Measurements from ENCODE around the gene ADRA2B.
A peak's percentile ranks its signal among the peaks of the same experiment; 100 is the strongest.
"Not testable (repeated sequence)": the region's sequence is repeated elsewhere in the genome, so short reads cannot be mapped to it uniquely, and the experiment has no call there.

ADRA2B gene

DNA sequence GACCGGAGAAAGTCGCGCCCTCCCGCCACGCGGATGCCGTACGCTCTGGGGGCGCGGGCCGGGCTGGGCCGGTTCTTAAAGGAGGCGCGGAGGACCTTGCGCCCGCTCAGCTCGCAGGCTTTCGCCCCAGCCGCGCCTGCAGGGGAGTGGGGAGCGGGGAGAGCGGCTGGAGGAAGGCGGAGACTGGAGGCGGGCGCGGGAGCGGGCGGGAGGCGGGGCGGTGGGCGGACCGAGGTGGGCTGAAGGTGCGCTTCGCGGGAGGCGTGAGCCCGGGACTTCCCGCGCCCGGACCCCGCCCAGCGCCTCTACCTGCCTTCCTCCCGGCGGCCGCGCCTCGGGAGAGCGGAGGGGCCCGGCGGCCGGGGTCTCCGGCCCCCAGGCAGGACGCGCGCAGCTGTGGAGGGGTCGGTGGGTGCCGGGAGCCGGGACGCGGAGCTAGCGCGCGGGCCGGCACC is at the start of gene ADRA2B:
ADRA2B (minus strand) TSS at position 148 of the 455 bp plus-strand sequence. CDS start 422 bp downstream, outside the sequence.
- H3K4me3 ChIP-seq (ENCODE audit: low read depth, low read length): peak within 1 kb of the TSS; percentile 50
- TF ChIP-seq, protein P1, sequence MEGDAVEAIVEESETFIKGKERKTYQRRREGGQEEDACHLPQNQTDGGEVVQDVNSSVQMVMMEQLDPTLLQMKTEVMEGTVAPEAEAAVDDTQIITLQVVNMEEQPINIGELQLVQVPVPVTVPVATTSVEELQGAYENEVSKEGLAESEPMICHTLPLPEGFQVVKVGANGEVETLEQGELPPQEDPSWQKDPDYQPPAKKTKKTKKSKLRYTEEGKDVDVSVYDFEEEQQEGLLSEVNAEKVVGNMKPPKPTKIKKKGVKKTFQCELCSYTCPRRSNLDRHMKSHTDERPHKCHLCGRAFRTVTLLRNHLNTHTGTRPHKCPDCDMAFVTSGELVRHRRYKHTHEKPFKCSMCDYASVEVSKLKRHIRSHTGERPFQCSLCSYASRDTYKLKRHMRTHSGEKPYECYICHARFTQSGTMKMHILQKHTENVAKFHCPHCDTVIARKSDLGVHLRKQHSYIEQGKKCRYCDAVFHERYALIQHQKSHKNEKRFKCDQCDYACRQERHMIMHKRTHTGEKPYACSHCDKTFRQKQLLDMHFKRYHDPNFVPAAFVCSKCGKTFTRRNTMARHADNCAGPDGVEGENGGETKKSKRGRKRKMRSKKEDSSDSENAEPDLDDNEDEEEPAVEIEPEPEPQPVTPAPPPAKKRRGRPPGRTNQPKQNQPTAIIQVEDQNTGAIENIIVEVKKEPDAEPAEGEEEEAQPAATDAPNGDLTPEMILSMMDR (IDR thresholded peaks at IDR 0.05; ENCODE audit: insufficient read depth, low read depth, low read length, missing control alignments): no peak
- peak; percentile 76 for DNase-seq (ENCODE audit: low read depth)

DNA sequence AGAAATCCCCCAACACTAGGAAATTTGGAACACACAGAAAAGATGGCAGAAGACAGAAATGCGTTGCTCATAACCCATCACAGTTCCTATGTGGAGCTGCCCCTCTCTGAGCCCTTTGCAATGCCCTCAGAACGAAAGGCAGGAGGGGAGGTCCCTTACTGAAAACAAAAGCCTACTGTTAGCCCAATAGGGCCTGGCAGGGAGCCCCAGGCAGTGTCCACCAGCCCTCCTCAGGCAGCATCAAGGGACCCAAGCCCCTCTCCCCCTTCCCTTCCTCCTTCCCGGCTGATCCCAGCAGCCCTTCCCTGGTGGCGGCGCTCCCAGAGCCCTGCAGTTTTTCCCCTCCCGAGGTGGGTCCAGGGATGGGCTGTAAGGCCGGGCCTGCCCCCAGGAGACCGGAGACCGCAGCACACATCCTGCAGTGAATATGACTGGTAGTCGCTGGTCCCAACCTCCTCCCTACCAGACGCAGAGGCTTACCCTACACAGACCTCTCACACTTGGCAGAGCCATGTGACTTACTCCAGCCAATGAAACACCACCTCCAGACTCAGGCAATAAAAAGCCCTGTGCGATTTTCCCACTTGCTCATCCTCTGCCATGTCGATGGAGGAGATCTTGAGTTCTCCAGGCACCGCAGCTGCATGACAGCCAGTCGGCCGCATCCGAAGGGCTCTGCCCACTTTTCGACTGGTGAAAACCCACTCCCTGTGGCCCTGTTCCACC is 48.3 kb upstream of the ADRA2B start:
- DNase-seq (ENCODE audit: low read depth): peak; percentile 96
- H3K4me3 ChIP-seq (ENCODE audit: low read depth, low read length): peak overlapping the region; percentile 62
- TF ChIP-seq, protein P1 (IDR thresholded peaks at IDR 0.05; ENCODE audit: insufficient read depth, low read depth, low read length, missing control alignments): no peak

DNA sequence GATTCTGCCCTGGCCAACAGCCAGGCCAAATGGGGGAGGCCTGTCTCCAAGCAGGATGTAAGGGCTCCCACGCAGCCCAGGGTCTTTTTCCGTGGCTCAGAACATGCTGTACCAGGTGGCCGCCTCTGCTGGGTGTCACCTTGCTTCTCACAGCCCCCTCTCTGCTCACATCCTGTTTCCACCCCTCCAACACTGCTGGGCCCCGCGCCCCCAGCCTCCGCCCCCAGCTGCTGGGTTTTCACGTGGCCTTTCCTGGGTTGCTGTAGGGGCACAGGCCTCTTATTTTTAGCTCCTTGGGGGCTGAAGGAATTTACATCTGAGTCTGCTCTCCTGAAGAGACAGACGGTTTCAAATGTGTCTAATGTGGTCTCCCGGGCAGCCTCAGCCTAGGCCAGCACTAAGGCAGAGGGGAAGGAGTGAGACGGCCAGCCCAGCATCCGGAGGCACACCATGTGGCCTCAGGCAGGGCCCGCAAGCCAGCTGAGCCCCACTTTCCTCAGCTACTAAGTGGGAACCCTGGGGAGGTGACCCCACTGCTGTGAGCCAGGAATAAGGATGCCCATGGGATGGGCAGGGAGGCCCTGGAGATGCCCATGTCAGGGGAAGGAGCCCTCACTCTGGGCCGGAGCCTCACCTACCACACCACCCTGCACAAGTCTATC is 47.5 kb upstream of the ADRA2B start:
- peak; percentile 94 for DNase-seq (ENCODE audit: low read depth)
- H3K4me3 ChIP-seq (ENCODE audit: low read depth, low read length): peak overlapping the region; percentile 62
- TF ChIP-seq, protein P1 (IDR thresholded peaks at IDR 0.05; ENCODE audit: insufficient read depth, low read depth, low read length, missing control alignments): no peak

DNA sequence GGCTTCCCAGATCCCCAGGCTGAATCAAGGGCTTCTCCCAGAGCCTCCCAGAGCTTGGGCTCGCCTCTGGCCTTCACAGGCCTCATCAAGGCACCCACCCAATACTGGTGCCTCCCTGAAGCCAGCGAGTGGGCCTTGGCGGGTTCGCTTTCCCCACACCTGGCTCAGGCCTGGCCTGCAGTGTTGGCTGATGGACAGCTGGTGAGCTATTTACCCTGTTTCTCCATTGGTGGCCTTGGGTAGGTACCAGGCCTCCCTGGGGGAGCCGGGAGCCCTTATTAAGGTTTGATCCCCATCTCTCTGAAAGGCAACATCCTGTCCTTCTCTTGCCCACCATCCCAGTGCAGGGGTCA is 47.0 kb upstream of the ADRA2B start:
- DNase-seq (ENCODE audit: low read depth): no peak
- H3K4me3 ChIP-seq (ENCODE audit: low read depth, low read length): peak overlapping the region; percentile 62
- TF ChIP-seq, protein P1 (IDR thresholded peaks at IDR 0.05; ENCODE audit: insufficient read depth, low read depth, low read length, missing control alignments): no peak

DNA sequence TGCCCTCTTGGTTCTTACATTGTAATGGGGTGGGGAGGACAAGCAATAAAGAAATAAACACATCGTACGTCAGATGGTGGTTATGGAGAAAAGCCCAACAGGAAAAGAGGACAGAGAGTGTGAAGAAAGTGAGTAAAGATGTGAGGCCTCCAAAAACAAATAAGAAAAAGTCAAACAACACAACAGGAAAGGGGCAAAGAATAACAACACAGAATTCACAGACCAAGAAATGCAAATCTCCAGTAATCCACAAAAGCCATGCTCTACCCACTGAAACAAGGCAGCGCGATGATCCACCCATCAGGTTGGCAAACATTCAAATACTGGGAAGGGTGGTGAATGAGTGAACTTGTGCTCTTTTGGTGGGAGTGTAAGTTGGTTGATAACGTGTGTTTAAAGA is 45.5 kb upstream of the ADRA2B start:
- no peak overlapping the region for H3K4me3 ChIP-seq (ENCODE audit: low read depth, low read length)
- no peak for DNase-seq (ENCODE audit: low read depth)
- TF ChIP-seq, protein P1 (IDR thresholded peaks at IDR 0.05; ENCODE audit: insufficient read depth, low read depth, low read length, missing control alignments): no peak

DNA sequence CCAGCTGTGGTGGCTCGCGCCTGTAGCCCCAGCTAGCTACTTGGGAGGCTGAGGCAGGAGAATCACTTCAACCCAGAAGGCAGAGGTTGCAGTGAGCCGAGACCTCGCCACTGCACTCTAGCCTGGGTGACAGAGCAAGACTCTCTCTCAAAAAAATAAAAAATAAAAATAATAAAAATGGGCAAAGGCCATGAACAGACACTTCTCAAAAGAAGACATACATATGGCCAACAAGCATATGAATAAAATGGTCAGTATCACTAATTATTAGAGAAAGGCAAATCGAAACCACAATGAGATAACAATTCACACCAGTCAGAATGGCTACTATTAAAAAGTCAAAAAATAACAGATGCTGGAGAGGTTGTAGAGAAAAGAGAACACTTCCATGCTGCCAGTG is 44.0 kb upstream of the ADRA2B start:
- not testable (repeated sequence) for H3K4me3 ChIP-seq (ENCODE audit: low read depth, low read length); DNase-seq (ENCODE audit: low read depth)

DNA sequence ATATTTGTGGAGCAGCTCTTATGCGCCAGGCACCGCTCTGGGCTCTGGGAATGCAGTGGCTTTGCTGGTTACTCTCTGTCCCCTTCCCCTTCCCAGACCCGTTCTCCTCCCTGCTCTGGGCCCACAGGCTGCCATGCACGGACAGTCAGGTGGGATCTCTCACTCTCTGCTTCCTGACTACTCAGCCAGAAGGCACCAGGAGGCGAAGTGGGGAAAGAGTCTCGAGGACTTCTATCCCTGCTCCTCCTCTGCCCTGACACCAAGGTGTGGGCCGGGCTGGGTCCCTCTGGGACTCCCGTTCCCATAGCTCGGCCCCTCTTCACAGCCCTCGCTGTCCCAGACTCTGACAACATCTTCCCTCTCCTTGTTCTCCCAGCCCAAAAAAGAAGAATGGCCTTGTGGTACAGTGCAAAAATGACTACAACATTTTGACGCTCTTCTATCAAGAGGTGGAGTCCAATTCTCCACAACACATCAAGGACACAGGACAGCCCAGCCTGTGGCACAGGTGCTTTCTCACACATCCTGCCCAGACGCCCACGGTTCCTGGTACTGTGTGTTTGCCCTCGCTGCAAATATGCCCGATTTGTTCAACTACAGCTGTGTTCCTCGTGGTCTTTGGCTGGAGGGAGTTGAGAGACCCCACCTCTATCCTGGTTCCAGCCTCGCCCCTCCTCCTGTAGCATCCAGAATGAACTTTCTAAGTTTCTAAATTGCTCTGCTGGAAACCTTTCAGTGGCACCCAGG is 42.9 kb upstream of the ADRA2B start:
- peak; percentile 68 for DNase-seq (ENCODE audit: low read depth)
- peak overlapping the region; percentile 64 for H3K4me3 ChIP-seq (ENCODE audit: low read depth, low read length)
- TF ChIP-seq, protein P1 (IDR thresholded peaks at IDR 0.05; ENCODE audit: insufficient read depth, low read depth, low read length, missing control alignments): no peak
